H9 (cell line): ENCODE data around the gene IL6ST. TPM values are rescaled to one million over a fixed set of nuclear protein-coding genes. Genes with fewer than 3 reads are reported as not detected.

ENCODE experiments used
- DNase-seq: peaks from one replicate; pipeline ENCODE4 v3.0.0-alpha.2; 2017
- H2AFZ ChIP-seq: one replicate; pipeline ENCODE4 v1.6.1; 2013; ENCODE audit warnings: mild to moderate bottlenecking, low read length, control low read depth, moderate library complexity
- H2AK5ac ChIP-seq: 2 replicates; pipeline ENCODE4 v1.6.1; 2013; ENCODE audit warnings: low read length, control low read depth, mixed read lengths; ENCODE audit not compliant: insufficient read length
- H2BK120ac ChIP-seq: one replicate; pipeline ENCODE4 v1.6.1; 2013; ENCODE audit warnings: low read depth, mild to moderate bottlenecking, low read length, control low read depth, inconsistent platforms; ENCODE audit not compliant: poor library complexity, severe bottlenecking
- H2BK12ac ChIP-seq: 2 replicates; pipeline ENCODE4 v1.6.1; 2013; ENCODE audit warnings: low read length, control low read depth, mixed read lengths, low read depth; ENCODE audit not compliant: insufficient read length
- H2BK15ac ChIP-seq: 2 replicates; pipeline ENCODE4 v1.6.1; 2013; ENCODE audit warnings: low read depth, low read length, control low read depth
- H2BK20ac ChIP-seq: one replicate; pipeline ENCODE4 v1.6.1; 2013; ENCODE audit warnings: low read depth, mild to moderate bottlenecking, low read length, control low read depth, inconsistent platforms; ENCODE audit not compliant: poor library complexity, severe bottlenecking
- H2BK5ac ChIP-seq: 2 replicates; pipeline ENCODE4 v1.6.1; 2013; ENCODE audit warnings: low read length, control low read depth, mixed read lengths; ENCODE audit not compliant: insufficient read length
- H3K14ac ChIP-seq: 2 replicates; pipeline ENCODE4 v1.6.1; 2013; ENCODE audit warnings: low read length, control low read depth; ENCODE audit not compliant: insufficient read depth
- H3K18ac ChIP-seq: 2 replicates; pipeline ENCODE4 v1.6.1; 2013; ENCODE audit warnings: low read depth, mild to moderate bottlenecking, mixed read lengths, low read length, control low read depth; ENCODE audit not compliant: insufficient read length
- H3K23ac ChIP-seq: 2 replicates; pipeline ENCODE4 v1.6.1; 2013; ENCODE audit warnings: low read length, control low read depth, mixed read lengths, low read depth; ENCODE audit not compliant: insufficient read length
- H3K23me2 ChIP-seq: 2 replicates; pipeline ENCODE4 v1.6.1; 2013; ENCODE audit warnings: low read depth, mild to moderate bottlenecking, mixed read lengths, low read length, control low read depth; ENCODE audit not compliant: insufficient read length, poor library complexity, severe bottlenecking
- H3K27ac ChIP-seq: 2 replicates; pipeline ENCODE4 v1.5.1; 2013; ENCODE audit warnings: low read length, control low read depth, mixed read lengths, low read depth; ENCODE audit not compliant: insufficient read length
- H3K27me3 ChIP-seq: 2 replicates; pipeline ENCODE4 v1.6.1; 2013; ENCODE audit warnings: low read length, control low read depth, inconsistent platforms; ENCODE audit not compliant: insufficient read depth
- H3K4ac ChIP-seq: 2 replicates; pipeline ENCODE4 v1.6.1; 2013; ENCODE audit warnings: low read depth, mild to moderate bottlenecking, control low read depth, inconsistent platforms, low read length, moderate library complexity
- H3K4me1 ChIP-seq: 2 replicates; pipeline ENCODE4 v1.6.1; 2013; ENCODE audit warnings: low read length, control low read depth, inconsistent platforms; ENCODE audit not compliant: insufficient read depth
- H3K4me2 ChIP-seq: 2 replicates; pipeline ENCODE4 v1.6.1; 2013; ENCODE audit warnings: low read length, control low read depth, mixed read lengths; ENCODE audit not compliant: insufficient read length, insufficient read depth
- H3K56ac ChIP-seq: 2 replicates; pipeline ENCODE4 v1.6.1; 2013; ENCODE audit warnings: low read depth, mild to moderate bottlenecking, mixed read lengths, low read length, control low read depth; ENCODE audit not compliant: insufficient read length
- H3K79me1 ChIP-seq: 2 replicates; pipeline ENCODE4 v1.6.1; 2013; ENCODE audit warnings: low read depth, mild to moderate bottlenecking, moderate library complexity, low read length, control low read depth, inconsistent platforms; ENCODE audit not compliant: insufficient read depth, poor library complexity, severe bottlenecking
- H3K79me2 ChIP-seq: 2 replicates; pipeline ENCODE4 v1.6.1; 2013; ENCODE audit warnings: low read length, control low read depth, inconsistent platforms; ENCODE audit not compliant: insufficient read depth
- H3K9ac ChIP-seq: 2 replicates; pipeline ENCODE4 v1.6.1; 2013; ENCODE audit warnings: low read length, control low read depth, mixed read lengths; ENCODE audit not compliant: insufficient read length; ENCODE audit errors: extremely low read depth
- H3K9me3 ChIP-seq: one replicate; pipeline ENCODE4 v1.6.1; 2013; ENCODE audit warnings: low read depth, low read length, inconsistent platforms; ENCODE audit not compliant: control insufficient read depth
- H3T11ph ChIP-seq: one replicate; pipeline ENCODE4 v1.6.1; 2013; ENCODE audit warnings: mild to moderate bottlenecking, low read length, control low read depth, inconsistent platforms
- H4K20me1 ChIP-seq: one replicate; pipeline ENCODE4 v1.6.1; 2013; ENCODE audit not compliant: control insufficient read depth, insufficient read length, insufficient read depth
- H4K5ac ChIP-seq: 2 replicates; pipeline ENCODE4 v1.6.1; 2013; ENCODE audit warnings: low read depth, mild to moderate bottlenecking, mixed read lengths, low read length, control low read depth; ENCODE audit not compliant: insufficient read length
- H4K8ac ChIP-seq: replicated peaks from 2 replicates; pipeline ENCODE4 v1.6.1; 2013; ENCODE audit warnings: low read length, control low read depth, mixed read lengths, low read depth; ENCODE audit not compliant: insufficient read length
- H4K91ac ChIP-seq: 2 replicates; pipeline ENCODE4 v1.6.1; 2013; ENCODE audit warnings: low read depth, mild to moderate bottlenecking, moderate library complexity, mixed read lengths, low read length, control low read depth; ENCODE audit not compliant: insufficient read length
- H3K27ac Mint-ChIP-seq, 3 experiments: 2 replicates in 2 of 3; 3 replicates in 1 of 3; pipeline ENCODE4 v1.8.0; 2020 to 2021; ENCODE audit warnings: mixed read lengths in 3 of 3, mild to moderate bottlenecking in 1 of 3, moderate library complexity in 1 of 3
- H3K27me3 Mint-ChIP-seq: 2 replicates; pipeline ENCODE4 v1.8.0; 2021; ENCODE audit warnings: low read depth, mild to moderate bottlenecking, moderate library complexity, mixed read lengths
- H3K36me3 Mint-ChIP-seq, 3 experiments: 2 replicates in 2 of 3; 3 replicates in 1 of 3; pipeline ENCODE4 v1.8.0; 2020 to 2021; ENCODE audit warnings: low read depth in 3 of 3, mixed read lengths in 3 of 3; ENCODE audit not compliant: insufficient read depth in 1 of 3
- H3K4me1 Mint-ChIP-seq, 2 experiments: 2 replicates each; pipeline ENCODE4 v1.8.0; 2020; ENCODE audit warnings: mixed read lengths in 2 of 2
- H3K4me3 Mint-ChIP-seq, 2 experiments: 2 replicates in 1 of 2; 3 replicates in 1 of 2; pipeline ENCODE4 v1.8.0; 2020 to 2021; ENCODE audit warnings: mild to moderate bottlenecking in 2 of 2, mixed read lengths in 2 of 2, moderate library complexity in 1 of 2
- H3K9me3 Mint-ChIP-seq, 2 experiments: 2 replicates in 1 of 2; 3 replicates in 1 of 2; pipeline ENCODE4 v1.8.0; 2020; ENCODE audit warnings: mild to moderate bottlenecking in 2 of 2, mixed read lengths in 2 of 2, moderate library complexity in 1 of 2
- WGBS: extraction: QIAGEN DNeasy Blood & Tissue Kit; methylation state at CpG from one replicate; pipeline ENCODE4 v1.1.7; 2013; ENCODE audit warnings: missing lambda C conversion rate, low lambda C conversion rate, mixed read lengths; ENCODE audit not compliant: insufficient read length; ENCODE audit errors: extremely low coverage; 5-methylcytosine and 5-hydroxymethylcytosine counted together
- total RNA-seq: library from RNA; stranded (reverse); gene quantifications from 2 replicates; pipeline ENCODE4 v1.2.1, GENCODE V29; 2021
- TF ChIP-seq, protein P1 (sequence below): fragments of 200-600 bp; sonication (generic); conservative IDR thresholded peaks from 3 replicates; pipeline ENCODE4 v1.8.0; 2021; ENCODE audit warnings: antibody characterized with exemption, mild to moderate bottlenecking

Gene IL6ST
- total RNA-seq, 1 experiment from 2014 or later = 11.1 TPM

DNA sequence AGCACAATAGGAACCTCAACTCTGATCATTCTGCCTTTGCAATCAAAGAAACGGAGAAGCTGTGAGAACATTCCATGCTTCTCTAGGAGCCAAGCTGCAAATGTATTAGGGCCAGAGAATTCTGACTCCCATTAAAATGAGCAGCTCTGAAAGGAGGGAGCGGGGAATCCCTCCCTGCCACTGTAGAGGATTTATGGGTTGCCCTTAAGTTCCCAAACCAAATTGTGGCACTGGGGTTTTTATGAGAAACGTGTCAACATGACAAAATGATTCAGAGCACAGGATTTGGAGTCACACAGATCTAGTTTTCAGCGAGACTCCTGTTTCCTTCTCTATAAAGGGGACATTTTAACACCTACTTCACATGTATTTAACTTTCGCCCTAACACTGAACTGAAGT, 1.8 kb downstream of the IL6ST start:
- Histone ChIP-seq H3K9ac (peak overlapping the region; percentile 7), H3K18ac (no peak overlapping the region), H3T11ph (no peak overlapping the region), H2AFZ (no peak overlapping the region), H3K4ac (no peak overlapping the region), H3K79me1 (no peaks in the 10 kb centered on the region), H3K9me3 (no peaks in the 10 kb centered on the region), H3K4me2 (peak overlapping the region; percentile 32), H4K20me1 (no peaks in the 10 kb centered on the region), H3K23ac (no peak overlapping the region), H2BK15ac (no peak overlapping the region), H4K5ac (no peak overlapping the region), H3K27ac (no peak overlapping the region), H3K14ac (no peak overlapping the region), H3K79me2 (no peaks in the 10 kb centered on the region), H2BK20ac (no peak overlapping the region), H3K23me2 (no peaks in the 10 kb centered on the region), H4K91ac (no peak overlapping the region), H2AK5ac (no peak overlapping the region), H3K56ac (no peak overlapping the region), H3K4me1 (no peaks in the 10 kb centered on the region; the same call in 1 of the 2 replicates), H4K8ac (no peak overlapping the region), H2BK5ac (no peak overlapping the region), H3K27me3 (no peaks in the 10 kb centered on the region), H2BK120ac (no peak overlapping the region), H2BK12ac (no peak overlapping the region)
- WGBS = no CpG with 5 or more reads among the region's 5 CpGs
- DNase-seq = no peak
- Mint-ChIP-seq H3K4me3 (peak overlapping the region; percentile 49 to 87; a peak in 4 of 5 replicates), H3K27ac (no peak overlapping the region), H3K4me1 (peaks cover 27 to 28% of the 10 kb centered on the region in 2 experiments), H3K27me3 (no peaks in the 10 kb centered on the region), H3K9me3 (no peaks in the 10 kb centered on the region), H3K36me3 (peaks cover 0 to 3% (median 0%) of the 10 kb centered on the region in 3 experiments; a peak in 1 of 7 replicates)
- TF ChIP-seq, protein P1, sequence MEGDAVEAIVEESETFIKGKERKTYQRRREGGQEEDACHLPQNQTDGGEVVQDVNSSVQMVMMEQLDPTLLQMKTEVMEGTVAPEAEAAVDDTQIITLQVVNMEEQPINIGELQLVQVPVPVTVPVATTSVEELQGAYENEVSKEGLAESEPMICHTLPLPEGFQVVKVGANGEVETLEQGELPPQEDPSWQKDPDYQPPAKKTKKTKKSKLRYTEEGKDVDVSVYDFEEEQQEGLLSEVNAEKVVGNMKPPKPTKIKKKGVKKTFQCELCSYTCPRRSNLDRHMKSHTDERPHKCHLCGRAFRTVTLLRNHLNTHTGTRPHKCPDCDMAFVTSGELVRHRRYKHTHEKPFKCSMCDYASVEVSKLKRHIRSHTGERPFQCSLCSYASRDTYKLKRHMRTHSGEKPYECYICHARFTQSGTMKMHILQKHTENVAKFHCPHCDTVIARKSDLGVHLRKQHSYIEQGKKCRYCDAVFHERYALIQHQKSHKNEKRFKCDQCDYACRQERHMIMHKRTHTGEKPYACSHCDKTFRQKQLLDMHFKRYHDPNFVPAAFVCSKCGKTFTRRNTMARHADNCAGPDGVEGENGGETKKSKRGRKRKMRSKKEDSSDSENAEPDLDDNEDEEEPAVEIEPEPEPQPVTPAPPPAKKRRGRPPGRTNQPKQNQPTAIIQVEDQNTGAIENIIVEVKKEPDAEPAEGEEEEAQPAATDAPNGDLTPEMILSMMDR = no peak
